GM19397 (cell line): ENCODE results near the gene PYGB.

ENCODE experiments used
- ATAC-seq: cut with Tn5 transposase; IDR thresholded peaks from one replicate; pipeline ENCODE4 v1.9.1; 2021; ENCODE audit warnings: mild to moderate bottlenecking, moderate library complexity; ENCODE audit not compliant: unreplicated experiment

The PYGB gene

GRCh38 chr20:25215521-25215920 lies 32.4 kb upstream of the PYGB start:
- no peak for ATAC-seq

DNA sequence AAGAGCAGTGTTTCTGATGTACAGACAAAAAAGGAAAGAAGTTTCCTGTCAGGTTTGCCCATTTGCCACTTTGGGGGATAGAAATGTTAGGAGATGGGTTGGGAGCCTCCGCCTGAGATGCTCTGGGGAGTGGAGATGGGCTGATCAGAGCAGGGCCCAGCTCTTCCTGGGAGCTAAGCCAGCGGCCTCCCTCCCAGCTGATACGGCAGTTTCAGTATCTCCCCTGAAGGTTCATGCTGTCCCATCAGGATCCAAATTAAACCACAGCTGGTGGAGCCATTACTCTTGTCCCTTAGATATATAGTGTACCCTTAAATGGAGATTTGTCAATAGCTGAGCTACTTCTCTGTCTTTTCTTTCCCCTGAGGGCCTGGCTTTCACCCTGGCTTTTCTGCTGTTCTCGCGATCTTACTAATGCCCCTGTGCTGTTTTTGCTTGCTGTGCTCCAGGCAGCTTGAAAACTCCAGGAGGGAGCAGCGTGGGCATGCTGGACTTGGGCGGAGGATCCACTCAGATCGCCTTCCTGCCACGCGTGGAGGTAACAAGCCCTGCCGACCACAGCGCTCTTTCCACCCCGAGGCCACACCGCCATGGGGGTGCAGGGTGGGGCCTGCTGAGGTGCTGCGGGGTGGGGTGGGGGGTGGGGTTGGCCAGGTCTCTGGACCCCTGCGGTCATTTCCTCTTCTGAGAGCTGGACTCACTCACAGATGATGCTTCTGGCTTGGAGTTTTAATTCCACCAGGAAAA lies 31.5 kb upstream of the PYGB start:
- no peak for ATAC-seq

- ATAC-seq: no peak
Measured at GRCh38 chr20:25217161-25218108, 30.4 kb upstream of the PYGB start.

DNA sequence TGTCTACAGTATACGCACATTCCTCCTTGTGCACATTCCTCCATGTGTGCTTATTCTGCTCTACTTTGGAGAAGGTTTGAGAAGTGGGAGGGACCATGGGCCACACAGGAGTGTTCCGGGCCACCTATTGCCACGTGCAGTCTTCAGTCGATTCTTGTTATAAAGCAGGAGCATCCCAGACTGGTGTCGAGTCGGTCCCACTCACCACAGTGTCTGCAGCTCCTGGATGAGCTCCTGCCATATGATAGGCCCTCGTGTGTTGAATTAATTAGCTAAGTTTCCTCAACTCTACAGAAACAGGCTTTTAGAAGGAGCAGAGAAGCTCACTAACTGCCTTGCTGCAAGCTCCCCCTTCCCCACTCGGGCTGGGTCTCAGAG lies 29.8 kb upstream of the PYGB start:
- no peak for ATAC-seq

DNA sequence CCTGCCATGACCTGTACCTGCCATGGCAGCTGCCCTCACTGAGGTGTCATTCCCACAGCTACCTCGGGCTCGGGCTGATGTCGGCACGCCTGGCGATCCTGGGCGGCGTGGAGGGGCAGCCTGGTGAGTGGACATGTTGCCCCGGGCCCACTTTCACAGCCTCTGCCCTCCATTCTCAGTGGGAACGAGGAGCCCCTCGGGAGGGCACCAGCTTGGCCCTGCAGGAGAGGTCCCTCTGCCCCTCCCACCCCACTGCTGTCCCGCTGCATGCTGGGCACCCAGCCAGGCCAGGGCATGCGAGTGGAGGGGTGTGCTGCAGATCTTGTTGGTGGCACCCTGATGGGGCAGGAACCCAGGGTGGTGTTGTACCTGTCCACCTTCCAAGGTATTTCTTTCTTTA lies 29.4 kb upstream of the PYGB start:
- ATAC-seq: no peak

DNA sequence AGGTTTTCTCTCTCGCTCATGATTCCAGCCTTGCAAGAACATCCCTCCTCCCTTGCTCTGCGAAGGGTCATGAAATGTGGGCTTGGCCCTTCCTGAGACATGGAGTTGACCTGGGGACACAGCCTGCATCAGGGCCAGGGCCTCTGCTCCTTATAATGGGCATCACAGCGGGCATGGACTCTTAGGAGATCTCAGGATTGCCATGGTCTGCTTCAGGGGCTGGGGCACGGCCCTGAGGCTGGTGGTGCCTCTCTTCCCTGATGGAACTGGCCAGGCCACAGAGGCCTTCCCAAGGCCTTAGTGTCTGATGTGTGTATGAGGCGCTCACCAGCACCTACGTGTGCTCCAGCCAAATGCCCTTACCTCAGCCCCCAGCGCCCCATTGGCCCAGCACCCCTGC lies 28.5 kb upstream of the PYGB start:
- ATAC-seq: no peak

GRCh38 chr20:25220021-25220730 lies 27.7 kb upstream of the PYGB start:
- ATAC-seq: no peak

GRCh38 chr20:25220810-25221591 lies 26.9 kb upstream of the PYGB start:
- ATAC-seq: no peak

GRCh38 chr20:25221592-25222460 lies 26.1 kb upstream of the PYGB start:
- ATAC-seq: no peak

DNA sequence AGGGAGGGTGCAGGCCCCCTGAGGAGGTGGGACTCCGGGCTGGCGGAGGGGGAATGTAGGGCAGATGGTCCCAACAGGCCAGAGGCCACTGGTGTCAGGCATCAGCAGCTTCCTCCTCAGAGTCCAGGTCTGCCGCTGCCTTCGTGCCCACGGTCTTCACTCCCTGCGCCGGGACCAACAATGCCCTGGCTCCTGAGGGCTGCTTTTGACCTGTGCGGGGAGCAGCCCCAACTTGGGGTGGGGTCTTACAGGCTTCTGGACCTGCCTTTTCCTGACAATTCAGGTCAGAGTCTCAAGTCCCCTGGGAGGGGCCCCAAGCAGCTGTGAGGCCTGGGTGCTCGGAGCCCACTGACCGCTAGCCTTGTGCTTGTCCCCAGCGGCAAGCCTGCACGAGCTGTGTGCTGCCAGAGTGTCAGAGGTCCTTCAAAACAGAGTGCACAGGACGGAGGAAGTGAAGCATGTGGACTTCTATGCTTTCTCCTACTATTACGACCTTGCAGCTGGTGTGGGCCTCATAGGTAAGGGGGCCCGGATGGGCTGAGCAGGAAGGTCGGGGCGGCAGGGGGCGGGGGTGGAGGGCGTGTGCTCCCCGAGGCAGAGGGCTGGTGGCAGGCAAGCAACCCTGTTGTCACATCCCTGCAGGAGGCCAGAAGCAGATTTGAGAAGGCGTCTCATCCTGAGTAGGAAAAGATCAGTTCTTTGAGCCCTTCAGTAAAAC lies 25.3 kb upstream of the PYGB start:
- ATAC-seq: no peak

DNA sequence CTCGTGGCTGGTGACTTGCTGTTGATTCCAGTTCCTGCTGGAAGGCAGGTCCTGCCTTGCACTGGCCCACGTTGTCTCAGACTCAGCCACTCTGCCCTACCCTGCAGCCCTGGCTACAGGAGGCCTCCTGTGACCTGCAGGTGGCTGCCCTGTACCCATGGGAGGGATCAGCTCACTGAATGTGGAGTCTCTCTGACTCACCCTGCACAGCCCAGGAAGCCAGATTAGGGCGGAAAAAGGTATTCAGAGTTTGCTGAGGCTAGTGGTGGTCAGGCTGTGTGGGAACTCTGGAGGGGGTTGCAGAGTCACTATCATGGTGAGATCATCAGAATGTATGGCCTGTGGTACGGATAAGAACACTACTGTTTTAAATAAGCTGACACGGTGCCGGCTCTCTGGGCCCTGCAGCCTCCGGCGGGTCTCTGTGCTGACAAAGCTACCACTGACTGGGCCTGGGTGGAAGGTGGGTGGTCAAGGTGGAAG lies 24.7 kb upstream of the PYGB start:
- ATAC-seq: no peak

GRCh38 chr20:25223765-25224720 lies 23.8 kb upstream of the PYGB start:
- ATAC-seq: no peak

DNA sequence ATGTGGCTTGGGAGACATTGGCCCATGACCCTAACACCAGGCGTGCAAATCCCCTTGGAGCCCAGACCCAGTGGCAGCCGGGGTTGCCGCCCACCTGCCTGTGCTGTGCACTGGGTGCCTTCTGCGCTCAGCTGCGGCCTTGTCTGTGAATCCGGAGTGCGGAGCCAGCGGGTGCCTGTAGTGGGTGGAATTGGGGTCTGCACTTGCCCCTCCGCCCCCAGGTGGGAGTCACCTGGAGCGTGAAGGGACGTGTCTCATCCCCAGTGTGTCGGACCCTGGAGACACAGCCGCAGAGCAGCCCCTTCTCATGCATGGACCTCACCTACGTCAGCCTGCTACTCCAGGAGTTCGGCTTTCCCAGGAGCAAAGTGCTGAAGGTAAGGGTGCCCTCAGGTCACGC lies 22.9 kb upstream of the PYGB start:
- ATAC-seq: no peak

DNA sequence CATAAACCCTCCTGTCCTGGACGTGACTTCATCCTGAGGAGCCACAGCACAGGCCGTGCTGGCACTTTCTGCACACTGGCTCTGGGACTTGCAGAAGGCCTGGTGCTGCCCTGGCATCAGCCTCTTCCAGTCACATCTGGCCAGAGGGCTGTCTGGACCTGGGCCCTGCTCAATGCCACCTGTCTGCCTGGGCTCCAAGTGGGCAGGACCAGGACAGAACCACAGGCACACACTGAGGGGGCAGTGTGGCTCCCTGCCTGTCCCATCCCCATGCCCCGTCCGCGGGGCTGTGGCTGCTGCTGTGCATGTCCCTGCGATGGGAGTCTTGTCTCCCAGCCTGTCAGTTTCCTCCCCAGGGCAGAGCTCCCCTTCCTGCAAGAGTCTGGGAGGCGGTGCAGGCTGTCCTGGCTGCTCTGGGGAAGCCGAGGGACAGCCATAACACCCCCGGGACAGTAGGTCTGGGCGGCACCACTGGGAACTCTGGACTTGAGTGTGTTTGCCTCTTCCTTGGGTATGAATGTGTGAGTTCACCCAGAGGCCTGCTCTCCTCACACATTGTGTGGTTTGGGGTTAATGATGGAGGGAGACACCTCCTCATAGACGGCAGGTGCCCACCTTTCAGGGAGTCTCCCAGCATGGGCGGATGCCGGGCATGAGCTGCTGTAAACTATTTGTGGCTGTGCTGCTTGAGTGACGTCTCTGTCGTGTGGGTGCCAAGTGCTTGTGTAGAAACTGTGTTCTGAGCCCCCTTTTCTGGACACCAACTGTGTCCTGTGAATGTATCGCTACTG lies 22.0 kb upstream of the PYGB start:
- no peak for ATAC-seq

- no peak for ATAC-seq
Measured at GRCh38 chr20:25226433-25227316, 21.2 kb upstream of the PYGB start.

DNA sequence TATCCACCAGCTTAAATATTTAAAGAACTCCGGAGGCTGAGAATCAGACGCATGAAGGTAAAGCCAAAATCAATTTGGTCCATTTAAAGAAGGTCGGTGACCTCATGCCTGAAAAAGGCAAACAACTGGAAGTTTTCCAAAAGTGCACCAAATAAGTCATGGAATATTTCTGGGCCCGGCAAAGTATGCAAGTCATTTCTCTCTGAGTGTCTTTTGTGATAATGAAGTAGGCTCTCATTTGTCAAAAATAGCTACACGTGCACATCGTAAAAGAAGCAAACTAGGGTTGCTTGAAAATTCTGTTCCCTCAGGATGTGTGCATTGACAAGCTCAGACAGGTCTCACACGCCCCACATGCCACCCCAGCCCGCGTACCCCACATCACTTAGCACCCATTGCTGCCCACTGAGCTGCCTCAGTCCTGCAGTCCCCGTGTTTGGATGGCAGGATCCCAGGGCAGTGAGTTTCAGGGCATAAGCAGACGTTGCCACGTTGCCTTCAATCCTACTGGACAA lies 20.5 kb upstream of the PYGB start:
- ATAC-seq: no peak
